ENCODE data around the gene PARP1.

DNA sequence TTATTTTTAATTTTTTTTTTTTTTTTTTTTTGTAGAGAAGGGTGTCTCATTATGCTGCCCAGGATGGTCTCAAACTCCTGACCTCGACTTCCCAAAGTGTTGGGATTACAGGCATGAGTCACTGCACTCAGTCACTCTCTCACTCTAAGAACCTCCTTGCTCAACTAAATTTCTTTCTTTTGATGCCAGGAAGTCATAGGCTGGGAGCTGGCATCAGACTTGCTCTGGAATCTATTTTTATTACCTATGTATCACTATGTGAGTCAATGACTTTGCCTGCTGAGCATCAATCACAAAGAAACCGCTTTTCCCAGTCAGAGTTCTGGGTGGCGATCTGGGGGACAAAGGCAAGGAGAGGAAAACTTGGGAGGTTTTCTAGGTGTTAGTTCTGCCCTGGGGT lies 35.5 kb upstream of the PARP1 start:
- TF ChIP-seq YY1 (IDR thresholded peaks at IDR 0.05; ENCODE audit: insufficient read depth, insufficient read length) (no peak), ZNF274 (IDR thresholded peaks at IDR 0.05; ENCODE audit: low read depth, low read length) (no peak), SUZ12 (IDR thresholded peaks at IDR 0.05; ENCODE audit: extremely low read depth, insufficient read depth, insufficient read length) (no peak)

Data from NT2/D1 (cell line).